Nephron progenitor cell (in vitro differentiated cells): ENCODE measurements around the gene RASL12.

Source experiments
- DNase-seq: peaks from one replicate; pipeline ENCODE4 v3.0.0; 2021
- H3K27ac Mint-ChIP-seq: 2 replicates; pipeline ENCODE4 v1.8.0; 2021; ENCODE audit warnings: mild to moderate bottlenecking, moderate library complexity, mixed read lengths
- H3K27me3 Mint-ChIP-seq: 2 replicates; pipeline ENCODE4 v1.8.0; 2021; ENCODE audit warnings: mild to moderate bottlenecking, low read depth, mixed read lengths; ENCODE audit not compliant: poor library complexity
- H3K36me3 Mint-ChIP-seq: 2 replicates; pipeline ENCODE4 v1.8.0; 2021; ENCODE audit warnings: low read depth, mixed read lengths
- H3K4me1 Mint-ChIP-seq: 2 replicates; pipeline ENCODE4 v1.8.0; 2021; ENCODE audit warnings: mixed read lengths
- H3K4me3 Mint-ChIP-seq: 2 replicates; pipeline ENCODE4 v1.8.0; 2021; ENCODE audit warnings: mild to moderate bottlenecking, moderate library complexity, mixed read lengths
- H3K9me3 Mint-ChIP-seq: 2 replicates; pipeline ENCODE4 v1.8.0; 2021; ENCODE audit warnings: mild to moderate bottlenecking, moderate library complexity, mixed read lengths
- CTCF ChIP-seq: fragments of 200-600 bp; sonication (generic); IDR thresholded peaks from 2 replicates; pipeline ENCODE4 v1.5.0; 2021; ENCODE audit warnings: antibody characterized with exemption

Gene RASL12

GRCh38 chr15:65067317-65067644 lies 510 bp downstream of the RASL12 start:
- H3K4me3 Mint-ChIP-seq: peak overlapping the region; percentile 88
- H3K9me3 Mint-ChIP-seq: no peaks in the 10 kb centered on the region
- no peak for DNase-seq
- H3K27ac Mint-ChIP-seq: no peak overlapping the region
- peaks cover 85% of the 10 kb centered on the region for H3K4me1 Mint-ChIP-seq
- peaks cover 11% of the 10 kb centered on the region for H3K27me3 Mint-ChIP-seq
- no peak for TF ChIP-seq CTCF
- peaks cover 4% of the 10 kb centered on the region for H3K36me3 Mint-ChIP-seq

- TF ChIP-seq CTCF: no peak
- peaks cover 11% of the 10 kb centered on the region for H3K27me3 Mint-ChIP-seq
- H3K4me1 Mint-ChIP-seq: peaks cover 81% of the 10 kb centered on the region
- peak overlapping the region; percentile 88 for H3K4me3 Mint-ChIP-seq
- H3K9me3 Mint-ChIP-seq: no peaks in the 10 kb centered on the region
- H3K27ac Mint-ChIP-seq: no peak overlapping the region
- peaks cover 7% of the 10 kb centered on the region for H3K36me3 Mint-ChIP-seq
- DNase-seq: peak; percentile 41
Measured at GRCh38 chr15:65066635-65067316, 1.0 kb downstream of the RASL12 start.

GRCh38 chr15:65066001-65066634 lies 1.7 kb downstream of the RASL12 start:
- no peak for DNase-seq
- Mint-ChIP-seq H3K27ac (no peak overlapping the region), H3K9me3 (no peaks in the 10 kb centered on the region), H3K4me3 (peak overlapping the region; percentile 88), H3K27me3 (peaks cover 11% of the 10 kb centered on the region), H3K36me3 (peaks cover 13% of the 10 kb centered on the region), H3K4me1 (peaks cover 74% of the 10 kb centered on the region)
- no peak for TF ChIP-seq CTCF

- H3K9me3 Mint-ChIP-seq: no peaks in the 10 kb centered on the region
- no peak for DNase-seq
- H3K27ac Mint-ChIP-seq: peak overlapping the region; percentile 3
- peaks cover 27% of the 10 kb centered on the region for H3K36me3 Mint-ChIP-seq
- H3K27me3 Mint-ChIP-seq: peaks cover 3% of the 10 kb centered on the region
- TF ChIP-seq CTCF: no peak
- no peak overlapping the region for H3K4me3 Mint-ChIP-seq
- peaks cover 50% of the 10 kb centered on the region for H3K4me1 Mint-ChIP-seq
Measured at GRCh38 chr15:65062726-65063125, 5.1 kb downstream of the RASL12 start.

- no peak for TF ChIP-seq CTCF
- peaks cover 3% of the 10 kb centered on the region for H3K27me3 Mint-ChIP-seq
Measured at GRCh38 chr15:65062061-65062460, 5.7 kb downstream of the RASL12 start.

More at GRCh38 chr15:65062061-65062460, 5.7 kb downstream of the RASL12 start:
- no peaks in the 10 kb centered on the region for H3K9me3 Mint-ChIP-seq
- H3K36me3 Mint-ChIP-seq: peaks cover 34% of the 10 kb centered on the region
- H3K4me1 Mint-ChIP-seq: peaks cover 52% of the 10 kb centered on the region
- no peak overlapping the region for H3K4me3 Mint-ChIP-seq
- H3K27ac Mint-ChIP-seq: no peak overlapping the region
- DNase-seq: no peak
